Subcutaneous adipose tissue (tissue), 4 donors: ENCODE measurements around the gene PTPN23. TPM values are rescaled to one million over a fixed set of nuclear protein-coding genes. Genes with fewer than 3 reads are reported as not detected.

Source experiments
- total RNA-seq, 4 donors: library from RNA; depleted of rRNA; stranded (reverse); fragments of >200 nt; gene quantifications; one replicate each; pipeline ENCODE4 v1.1.0, GENCODE V29; 2016
- TF ChIP-seq, protein P1 (sequence below): fragments of 450-650 bp; IDR thresholded peaks from one replicate; pipeline ENCODE4 v1.5.1; 2016; ENCODE audit warnings: low read depth, mild to moderate bottlenecking, control low read depth, antibody characterized with exemption, moderate library complexity

Gene PTPN23
- total RNA-seq, 4 donors from 2014 or later = 14.0 to 27.3 (median 19.9) TPM

DNA sequence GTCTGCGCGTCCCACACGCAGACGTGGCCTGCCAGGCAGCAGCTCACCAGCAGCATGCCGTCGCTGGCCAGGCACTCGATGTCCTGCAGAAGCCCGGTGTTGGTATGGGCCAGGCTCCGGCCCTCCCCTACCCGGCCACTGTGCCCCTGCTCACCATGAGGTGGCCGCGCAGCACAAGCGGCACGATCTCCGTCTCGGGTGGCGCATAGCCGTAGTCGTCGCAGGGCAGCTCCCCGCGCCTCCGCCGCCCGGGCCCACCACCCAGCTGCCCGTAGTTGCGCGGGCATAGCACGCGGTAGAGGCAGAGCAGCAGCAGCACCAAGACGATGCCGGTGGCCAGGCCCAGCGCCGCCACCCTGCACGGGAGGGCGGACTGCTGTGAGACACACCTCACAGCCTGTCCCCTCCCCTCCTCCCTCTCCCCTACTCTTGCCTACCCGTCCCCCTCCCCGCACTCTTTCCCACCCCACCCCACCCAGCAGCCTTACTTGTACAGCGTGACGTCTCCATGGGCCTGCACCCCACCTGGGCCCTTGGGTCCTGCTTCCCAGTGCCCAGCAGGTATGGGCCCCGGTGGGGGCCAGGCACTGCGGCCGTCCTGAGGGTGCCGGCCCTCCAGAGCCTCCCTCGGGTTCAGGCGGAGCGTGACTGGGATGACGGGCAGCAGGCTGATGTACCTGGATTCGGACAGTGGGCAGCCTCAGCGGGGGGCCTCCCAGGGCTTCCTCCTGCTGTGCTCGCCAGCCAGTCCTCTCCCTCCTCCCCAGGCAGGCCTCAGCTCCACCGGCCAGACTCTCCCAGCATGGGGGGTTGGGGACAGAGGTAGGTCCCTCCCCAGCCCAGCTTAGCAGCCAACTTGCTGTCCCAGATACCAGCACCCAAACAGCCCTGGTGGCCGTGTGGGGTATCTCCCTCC, 37.6 kb downstream of the PTPN23 start:
- TF ChIP-seq, protein P1, sequence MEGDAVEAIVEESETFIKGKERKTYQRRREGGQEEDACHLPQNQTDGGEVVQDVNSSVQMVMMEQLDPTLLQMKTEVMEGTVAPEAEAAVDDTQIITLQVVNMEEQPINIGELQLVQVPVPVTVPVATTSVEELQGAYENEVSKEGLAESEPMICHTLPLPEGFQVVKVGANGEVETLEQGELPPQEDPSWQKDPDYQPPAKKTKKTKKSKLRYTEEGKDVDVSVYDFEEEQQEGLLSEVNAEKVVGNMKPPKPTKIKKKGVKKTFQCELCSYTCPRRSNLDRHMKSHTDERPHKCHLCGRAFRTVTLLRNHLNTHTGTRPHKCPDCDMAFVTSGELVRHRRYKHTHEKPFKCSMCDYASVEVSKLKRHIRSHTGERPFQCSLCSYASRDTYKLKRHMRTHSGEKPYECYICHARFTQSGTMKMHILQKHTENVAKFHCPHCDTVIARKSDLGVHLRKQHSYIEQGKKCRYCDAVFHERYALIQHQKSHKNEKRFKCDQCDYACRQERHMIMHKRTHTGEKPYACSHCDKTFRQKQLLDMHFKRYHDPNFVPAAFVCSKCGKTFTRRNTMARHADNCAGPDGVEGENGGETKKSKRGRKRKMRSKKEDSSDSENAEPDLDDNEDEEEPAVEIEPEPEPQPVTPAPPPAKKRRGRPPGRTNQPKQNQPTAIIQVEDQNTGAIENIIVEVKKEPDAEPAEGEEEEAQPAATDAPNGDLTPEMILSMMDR = no peak

DNA sequence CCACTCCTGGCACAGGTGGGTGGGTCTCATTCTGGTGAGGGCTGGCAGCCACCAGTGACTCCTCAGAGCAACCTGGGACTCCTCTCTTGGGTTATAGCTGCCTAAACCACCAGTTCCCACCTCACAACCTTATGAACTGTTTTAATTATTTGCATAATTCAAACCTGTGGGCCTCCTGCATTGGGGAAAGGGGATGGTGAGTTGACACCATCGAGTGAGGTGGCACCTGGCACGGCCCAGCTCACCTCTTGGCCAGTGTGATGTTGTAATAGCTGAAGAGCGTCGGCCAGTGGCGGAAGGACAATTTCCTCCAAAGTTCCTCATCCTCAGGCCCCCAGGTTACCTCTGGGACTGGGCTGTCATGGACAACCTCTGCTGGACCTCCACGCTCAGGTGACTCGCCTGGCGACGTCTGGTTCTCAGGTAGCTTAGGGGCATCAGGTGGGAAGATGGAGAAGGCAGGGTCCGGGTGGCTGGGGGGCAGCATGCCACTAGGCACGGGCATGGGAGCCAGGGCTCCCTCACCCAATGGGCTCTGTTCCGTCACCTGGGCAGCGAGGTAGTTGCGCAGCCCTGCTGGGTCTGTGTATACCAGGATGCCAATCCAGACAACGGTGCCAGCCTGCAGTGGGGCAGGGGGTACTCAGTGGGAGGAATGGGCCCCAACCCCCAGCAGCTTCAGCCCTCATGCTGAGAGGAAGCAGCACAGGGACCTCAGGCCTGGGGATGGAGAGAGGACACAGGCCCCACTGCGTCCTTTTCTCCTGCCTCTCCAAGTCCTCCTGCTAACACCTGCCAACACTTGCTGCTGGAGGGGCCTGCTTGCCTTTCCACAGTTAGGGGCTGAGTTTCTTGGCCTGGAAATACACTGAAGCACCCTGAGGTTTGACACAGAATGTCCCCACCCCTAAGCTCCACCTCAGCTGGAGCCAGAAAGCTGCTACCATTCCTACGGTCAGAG, 38.5 kb downstream of the PTPN23 start:
- TF ChIP-seq, protein P1 = no peak

DNA sequence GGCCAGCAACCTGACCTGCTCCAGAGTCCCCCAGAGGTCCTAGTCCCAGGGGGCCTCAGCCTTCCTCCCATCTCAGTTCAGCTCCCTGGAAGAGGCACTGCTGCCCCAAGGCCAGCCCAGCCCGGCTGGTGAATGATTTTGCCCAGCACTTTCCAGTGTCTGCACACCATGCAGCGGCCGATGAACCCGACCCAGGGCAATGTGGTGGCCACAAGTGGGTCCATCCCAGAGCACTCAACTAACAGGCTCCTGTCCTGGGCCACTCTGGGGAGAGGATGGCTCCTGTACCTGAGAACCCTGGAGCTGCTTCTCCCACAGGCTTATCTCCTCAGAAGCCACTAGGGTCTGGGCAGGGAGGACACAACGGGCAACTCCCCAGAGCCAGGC, 39.2 kb downstream of the PTPN23 start:
- TF ChIP-seq, protein P1 = no peak

DNA sequence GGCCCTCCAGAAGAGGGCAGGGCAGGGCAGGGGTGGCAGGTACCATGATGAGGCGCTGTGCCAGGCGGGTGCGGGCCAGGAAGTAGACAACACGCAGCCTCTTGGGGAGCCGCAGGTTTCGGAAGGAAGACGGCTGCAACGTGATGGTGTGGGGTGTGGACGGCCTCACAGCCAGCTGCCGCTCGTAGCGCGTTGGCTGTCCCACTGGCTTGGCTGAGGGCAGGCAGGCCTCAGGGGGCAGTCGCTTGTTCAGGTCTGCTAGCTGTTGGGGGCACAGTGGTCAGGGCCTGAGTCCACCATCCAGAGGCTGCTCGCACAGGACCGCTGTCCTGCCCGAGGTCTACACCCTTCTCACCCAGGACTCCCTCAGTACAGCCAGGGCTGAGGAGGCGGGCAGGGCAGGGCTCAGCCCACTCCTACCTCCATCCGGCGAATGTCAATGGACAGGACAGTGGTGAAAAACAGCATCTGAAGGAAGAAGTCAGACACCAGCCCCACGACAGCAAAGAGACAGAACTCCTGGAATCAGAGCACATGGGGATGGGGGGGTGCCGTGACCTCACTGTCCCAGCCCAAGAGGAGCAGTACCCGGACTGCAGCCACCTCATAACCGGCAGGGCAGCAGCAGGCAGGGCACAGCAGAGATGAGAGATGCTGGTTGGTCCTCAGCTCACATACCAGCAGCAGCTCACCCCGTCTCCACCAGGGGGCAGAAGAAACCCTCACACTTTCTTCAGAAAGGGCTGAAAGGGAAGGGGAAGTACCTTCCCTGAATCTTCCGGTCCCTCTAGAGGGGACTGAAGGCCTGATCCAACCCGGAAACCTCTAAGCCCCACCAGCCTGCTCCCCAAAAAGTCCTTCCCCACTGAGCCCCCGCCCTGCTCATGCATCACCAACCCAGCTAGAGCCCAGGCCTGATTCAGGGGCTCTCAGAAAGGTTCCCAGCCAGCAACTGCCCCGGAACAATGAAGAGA, 40.0 kb downstream of the PTPN23 start:
- TF ChIP-seq, protein P1 = no peak

DNA sequence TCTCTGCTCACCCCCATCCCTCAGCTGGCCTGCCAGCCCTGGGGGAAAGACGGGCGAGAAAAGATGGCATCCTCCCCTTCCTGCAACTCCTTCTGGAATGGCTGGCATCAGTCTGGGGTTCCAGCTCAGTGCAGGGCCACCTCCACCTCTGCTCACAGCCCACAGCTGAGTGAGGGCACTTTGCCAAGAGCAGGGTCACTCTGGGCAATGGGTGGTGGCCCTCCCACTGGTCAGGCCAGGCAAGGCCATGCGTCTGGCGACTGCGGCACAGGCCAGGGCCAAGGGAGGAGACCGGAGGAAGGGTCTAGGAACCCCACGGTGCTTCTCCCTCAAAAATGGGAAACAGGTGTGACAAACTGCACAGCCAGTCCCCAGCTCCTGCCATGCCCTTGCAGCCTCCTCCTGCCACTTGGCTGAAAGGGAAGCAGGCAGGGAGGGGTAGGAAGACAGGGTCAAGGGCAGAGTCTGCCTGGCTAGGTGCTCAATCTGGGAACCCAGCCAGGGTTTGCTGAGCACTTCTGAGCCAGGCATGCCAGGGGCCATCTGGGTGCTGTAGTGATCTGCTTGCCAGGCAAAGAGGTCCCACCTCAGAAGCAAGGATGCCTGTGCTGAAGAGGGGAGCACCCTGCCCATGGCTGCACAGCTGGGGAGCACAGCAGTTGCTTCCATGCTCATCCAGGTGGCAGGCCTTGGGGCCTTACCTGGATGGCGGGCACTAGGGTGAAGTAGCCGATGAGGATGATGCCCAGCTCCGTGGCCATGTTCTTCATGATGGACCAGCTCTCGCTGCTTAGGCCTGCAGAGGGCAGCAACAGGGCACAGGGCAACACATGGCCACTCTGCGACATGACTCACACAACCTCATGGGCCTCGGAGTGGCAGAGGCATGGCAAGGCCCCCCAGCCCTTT, 41.2 kb downstream of the PTPN23 start:
- TF ChIP-seq, protein P1 = no peak

DNA sequence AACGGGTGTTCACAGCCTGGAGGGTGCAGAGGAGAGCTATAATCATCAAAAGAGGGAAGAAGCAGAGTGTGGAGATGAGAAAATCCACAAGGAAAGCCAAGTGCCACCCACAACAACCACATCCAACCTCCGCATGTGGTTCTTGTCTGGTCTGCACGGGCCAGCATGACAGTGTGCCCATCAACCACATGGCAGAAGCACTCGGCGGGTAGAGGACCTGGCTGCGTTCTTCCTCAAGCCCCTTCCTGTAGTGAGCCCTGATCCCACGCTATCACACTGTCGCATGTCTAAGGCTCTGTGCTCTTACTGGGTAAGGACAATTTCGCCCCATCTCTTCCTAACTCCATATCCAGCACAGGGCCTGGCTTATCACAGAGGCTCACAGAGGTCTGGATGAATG, 41.9 kb downstream of the PTPN23 start:
- TF ChIP-seq, protein P1 = no peak
